H9 (cell line): ENCODE results near the gene SLITRK6. TPM values are rescaled to one million over a fixed set of nuclear protein-coding genes. Genes with fewer than 3 reads are reported as not detected.

Experiments used
- DNase-seq: peaks from one replicate; pipeline ENCODE4 v3.0.0-alpha.2; 2017
- H2AFZ ChIP-seq: one replicate; pipeline ENCODE4 v1.6.1; 2013; ENCODE audit warnings: mild to moderate bottlenecking, low read length, control low read depth, moderate library complexity
- H2AK5ac ChIP-seq: 2 replicates; pipeline ENCODE4 v1.6.1; 2013; ENCODE audit warnings: low read length, control low read depth, mixed read lengths; ENCODE audit not compliant: insufficient read length
- H2BK120ac ChIP-seq: one replicate; pipeline ENCODE4 v1.6.1; 2013; ENCODE audit warnings: low read depth, mild to moderate bottlenecking, low read length, control low read depth, inconsistent platforms; ENCODE audit not compliant: poor library complexity, severe bottlenecking
- H2BK12ac ChIP-seq: 2 replicates; pipeline ENCODE4 v1.6.1; 2013; ENCODE audit warnings: low read length, control low read depth, mixed read lengths, low read depth; ENCODE audit not compliant: insufficient read length
- H2BK15ac ChIP-seq: 2 replicates; pipeline ENCODE4 v1.6.1; 2013; ENCODE audit warnings: low read depth, low read length, control low read depth
- H2BK20ac ChIP-seq: one replicate; pipeline ENCODE4 v1.6.1; 2013; ENCODE audit warnings: low read depth, mild to moderate bottlenecking, low read length, control low read depth, inconsistent platforms; ENCODE audit not compliant: poor library complexity, severe bottlenecking
- H2BK5ac ChIP-seq: 2 replicates; pipeline ENCODE4 v1.6.1; 2013; ENCODE audit warnings: low read length, control low read depth, mixed read lengths; ENCODE audit not compliant: insufficient read length
- H3K14ac ChIP-seq: 2 replicates; pipeline ENCODE4 v1.6.1; 2013; ENCODE audit warnings: low read length, control low read depth; ENCODE audit not compliant: insufficient read depth
- H3K18ac ChIP-seq: 2 replicates; pipeline ENCODE4 v1.6.1; 2013; ENCODE audit warnings: low read depth, mild to moderate bottlenecking, mixed read lengths, low read length, control low read depth; ENCODE audit not compliant: insufficient read length
- H3K23ac ChIP-seq: 2 replicates; pipeline ENCODE4 v1.6.1; 2013; ENCODE audit warnings: low read length, control low read depth, mixed read lengths, low read depth; ENCODE audit not compliant: insufficient read length
- H3K23me2 ChIP-seq: 2 replicates; pipeline ENCODE4 v1.6.1; 2013; ENCODE audit warnings: low read depth, mild to moderate bottlenecking, mixed read lengths, low read length, control low read depth; ENCODE audit not compliant: insufficient read length, poor library complexity, severe bottlenecking
- H3K27ac ChIP-seq: 2 replicates; pipeline ENCODE4 v1.5.1; 2013; ENCODE audit warnings: low read length, control low read depth, mixed read lengths, low read depth; ENCODE audit not compliant: insufficient read length
- H3K27me3 ChIP-seq: 2 replicates; pipeline ENCODE4 v1.6.1; 2013; ENCODE audit warnings: low read length, control low read depth, inconsistent platforms; ENCODE audit not compliant: insufficient read depth
- H3K4ac ChIP-seq: 2 replicates; pipeline ENCODE4 v1.6.1; 2013; ENCODE audit warnings: low read depth, mild to moderate bottlenecking, control low read depth, inconsistent platforms, low read length, moderate library complexity
- H3K4me1 ChIP-seq: 2 replicates; pipeline ENCODE4 v1.6.1; 2013; ENCODE audit warnings: low read length, control low read depth, inconsistent platforms; ENCODE audit not compliant: insufficient read depth
- H3K4me2 ChIP-seq: 2 replicates; pipeline ENCODE4 v1.6.1; 2013; ENCODE audit warnings: low read length, control low read depth, mixed read lengths; ENCODE audit not compliant: insufficient read length, insufficient read depth
- H3K56ac ChIP-seq: 2 replicates; pipeline ENCODE4 v1.6.1; 2013; ENCODE audit warnings: low read depth, mild to moderate bottlenecking, mixed read lengths, low read length, control low read depth; ENCODE audit not compliant: insufficient read length
- H3K79me1 ChIP-seq: 2 replicates; pipeline ENCODE4 v1.6.1; 2013; ENCODE audit warnings: low read depth, mild to moderate bottlenecking, moderate library complexity, low read length, control low read depth, inconsistent platforms; ENCODE audit not compliant: insufficient read depth, poor library complexity, severe bottlenecking
- H3K79me2 ChIP-seq: 2 replicates; pipeline ENCODE4 v1.6.1; 2013; ENCODE audit warnings: low read length, control low read depth, inconsistent platforms; ENCODE audit not compliant: insufficient read depth
- H3K9ac ChIP-seq: 2 replicates; pipeline ENCODE4 v1.6.1; 2013; ENCODE audit warnings: low read length, control low read depth, mixed read lengths; ENCODE audit not compliant: insufficient read length; ENCODE audit errors: extremely low read depth
- H3K9me3 ChIP-seq: one replicate; pipeline ENCODE4 v1.6.1; 2013; ENCODE audit warnings: low read depth, low read length, inconsistent platforms; ENCODE audit not compliant: control insufficient read depth
- H3T11ph ChIP-seq: one replicate; pipeline ENCODE4 v1.6.1; 2013; ENCODE audit warnings: mild to moderate bottlenecking, low read length, control low read depth, inconsistent platforms
- H4K20me1 ChIP-seq: one replicate; pipeline ENCODE4 v1.6.1; 2013; ENCODE audit not compliant: control insufficient read depth, insufficient read length, insufficient read depth
- H4K5ac ChIP-seq: 2 replicates; pipeline ENCODE4 v1.6.1; 2013; ENCODE audit warnings: low read depth, mild to moderate bottlenecking, mixed read lengths, low read length, control low read depth; ENCODE audit not compliant: insufficient read length
- H4K8ac ChIP-seq: replicated peaks from 2 replicates; pipeline ENCODE4 v1.6.1; 2013; ENCODE audit warnings: low read length, control low read depth, mixed read lengths, low read depth; ENCODE audit not compliant: insufficient read length
- H4K91ac ChIP-seq: 2 replicates; pipeline ENCODE4 v1.6.1; 2013; ENCODE audit warnings: low read depth, mild to moderate bottlenecking, moderate library complexity, mixed read lengths, low read length, control low read depth; ENCODE audit not compliant: insufficient read length
- H3K27ac Mint-ChIP-seq, 3 experiments: 2 replicates in 2 of 3; 3 replicates in 1 of 3; pipeline ENCODE4 v1.8.0; 2020 to 2021; ENCODE audit warnings: mixed read lengths in 3 of 3, mild to moderate bottlenecking in 1 of 3, moderate library complexity in 1 of 3
- H3K27me3 Mint-ChIP-seq: 2 replicates; pipeline ENCODE4 v1.8.0; 2021; ENCODE audit warnings: low read depth, mild to moderate bottlenecking, moderate library complexity, mixed read lengths
- H3K36me3 Mint-ChIP-seq, 3 experiments: 2 replicates in 2 of 3; 3 replicates in 1 of 3; pipeline ENCODE4 v1.8.0; 2020 to 2021; ENCODE audit warnings: low read depth in 3 of 3, mixed read lengths in 3 of 3; ENCODE audit not compliant: insufficient read depth in 1 of 3
- H3K4me1 Mint-ChIP-seq, 2 experiments: 2 replicates each; pipeline ENCODE4 v1.8.0; 2020; ENCODE audit warnings: mixed read lengths in 2 of 2
- H3K4me3 Mint-ChIP-seq, 2 experiments: 2 replicates in 1 of 2; 3 replicates in 1 of 2; pipeline ENCODE4 v1.8.0; 2020 to 2021; ENCODE audit warnings: mild to moderate bottlenecking in 2 of 2, mixed read lengths in 2 of 2, moderate library complexity in 1 of 2
- H3K9me3 Mint-ChIP-seq, 2 experiments: 2 replicates in 1 of 2; 3 replicates in 1 of 2; pipeline ENCODE4 v1.8.0; 2020; ENCODE audit warnings: mild to moderate bottlenecking in 2 of 2, mixed read lengths in 2 of 2, moderate library complexity in 1 of 2
- WGBS: extraction: QIAGEN DNeasy Blood & Tissue Kit; methylation state at CpG from one replicate; pipeline ENCODE4 v1.1.7; 2013; ENCODE audit warnings: missing lambda C conversion rate, low lambda C conversion rate, mixed read lengths; ENCODE audit not compliant: insufficient read length; ENCODE audit errors: extremely low coverage; 5-methylcytosine and 5-hydroxymethylcytosine counted together
- total RNA-seq: library from RNA; stranded (reverse); gene quantifications from 2 replicates; pipeline ENCODE4 v1.2.1, GENCODE V29; 2021
- TF ChIP-seq, protein P1 (sequence below): fragments of 200-600 bp; sonication (generic); conservative IDR thresholded peaks from 3 replicates; pipeline ENCODE4 v1.8.0; 2021; ENCODE audit warnings: antibody characterized with exemption, mild to moderate bottlenecking

SLITRK6 gene
- total RNA-seq, 1 experiment from 2014 or later, result not detected

DNA sequence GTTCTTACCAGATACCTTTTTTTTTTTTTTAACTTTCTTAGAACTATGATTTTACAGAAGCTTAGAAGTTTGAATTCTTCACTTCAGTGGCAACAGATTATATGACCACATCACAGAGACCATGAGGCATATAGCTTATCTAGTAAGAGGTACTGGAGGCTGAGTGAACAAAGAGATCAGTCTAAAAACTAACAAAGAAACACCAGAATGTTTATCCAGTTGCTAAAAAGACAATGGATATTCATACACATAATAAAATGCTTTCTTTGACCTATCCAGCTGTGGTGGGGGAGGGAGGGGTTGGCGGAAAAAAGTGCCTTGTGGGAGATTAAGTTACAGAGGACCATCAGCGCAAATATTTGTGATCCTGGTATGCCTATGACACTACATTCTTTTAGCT is 34.7 kb upstream of the SLITRK6 start:
- H4K5ac ChIP-seq, result no peak overlapping the region
- WGBS, result no CpG with 5 or more reads among the region's 2 CpGs
- TF ChIP-seq, protein P1, sequence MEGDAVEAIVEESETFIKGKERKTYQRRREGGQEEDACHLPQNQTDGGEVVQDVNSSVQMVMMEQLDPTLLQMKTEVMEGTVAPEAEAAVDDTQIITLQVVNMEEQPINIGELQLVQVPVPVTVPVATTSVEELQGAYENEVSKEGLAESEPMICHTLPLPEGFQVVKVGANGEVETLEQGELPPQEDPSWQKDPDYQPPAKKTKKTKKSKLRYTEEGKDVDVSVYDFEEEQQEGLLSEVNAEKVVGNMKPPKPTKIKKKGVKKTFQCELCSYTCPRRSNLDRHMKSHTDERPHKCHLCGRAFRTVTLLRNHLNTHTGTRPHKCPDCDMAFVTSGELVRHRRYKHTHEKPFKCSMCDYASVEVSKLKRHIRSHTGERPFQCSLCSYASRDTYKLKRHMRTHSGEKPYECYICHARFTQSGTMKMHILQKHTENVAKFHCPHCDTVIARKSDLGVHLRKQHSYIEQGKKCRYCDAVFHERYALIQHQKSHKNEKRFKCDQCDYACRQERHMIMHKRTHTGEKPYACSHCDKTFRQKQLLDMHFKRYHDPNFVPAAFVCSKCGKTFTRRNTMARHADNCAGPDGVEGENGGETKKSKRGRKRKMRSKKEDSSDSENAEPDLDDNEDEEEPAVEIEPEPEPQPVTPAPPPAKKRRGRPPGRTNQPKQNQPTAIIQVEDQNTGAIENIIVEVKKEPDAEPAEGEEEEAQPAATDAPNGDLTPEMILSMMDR, result no peak

More for the DNA sequence above, 34.7 kb upstream of the SLITRK6 start:
- Histone ChIP-seq H3K23ac (no peak overlapping the region), H2BK120ac (no peak overlapping the region), H3K27me3 (no peaks in the 10 kb centered on the region), H2AK5ac (no peak overlapping the region), H2AFZ (no peak overlapping the region), H3K79me1 (no peaks in the 10 kb centered on the region), H4K8ac (no peak overlapping the region), H3K9ac (no peak overlapping the region), H3K4me2 (no peak overlapping the region), H3K9me3 (no peaks in the 10 kb centered on the region), H4K20me1 (no peaks in the 10 kb centered on the region), H3K18ac (no peak overlapping the region), H2BK20ac (no peak overlapping the region), H3K23me2 (no peaks in the 10 kb centered on the region), H3K4me1 (no peaks in the 10 kb centered on the region), H4K91ac (no peak overlapping the region), H3K56ac (no peak overlapping the region), H2BK12ac (no peak overlapping the region), H3K27ac (no peak overlapping the region), H3K79me2 (no peaks in the 10 kb centered on the region), H2BK5ac (no peak overlapping the region), H2BK15ac (no peak overlapping the region), H3K4ac (no peak overlapping the region), H3K14ac (no peak overlapping the region), H3T11ph (no peak overlapping the region)
- Mint-ChIP-seq H3K27ac (no peak overlapping the region; a peak in 2 of 7 replicates), H3K36me3 (no peaks in the 10 kb centered on the region), H3K4me3 (no peak overlapping the region), H3K27me3 (no peaks in the 10 kb centered on the region), H3K9me3 (no peaks in the 10 kb centered on the region), H3K4me1 (no peaks in the 10 kb centered on the region)
- no peak for DNase-seq
